Measurements from ENCODE around the gene GINS2. TPM values are rescaled to one million over a fixed set of nuclear protein-coding genes. Genes with fewer than 3 reads are reported as not detected.

GINS2 gene
- polyA plus RNA-seq, 12 donors, result 6.4 to 16.5 (median 10.6) TPM; not detected in 1

GRCh38 chr16:85629326-85629725 lies 59.4 kb downstream of the GINS2 start:
- DNase-seq, result no peak

GRCh38 chr16:85628645-85629044 lies 60.1 kb downstream of the GINS2 start:
- DNase-seq, result no peak

- no peak for DNase-seq
Observed at GRCh38 chr16:85628265-85628556, 60.5 kb downstream of the GINS2 start.

GRCh38 chr16:85627526-85628264 lies 61.1 kb downstream of the GINS2 start:
- no peak for DNase-seq

- DNase-seq, result no peak
Observed at GRCh38 chr16:85627089-85627488, 61.7 kb downstream of the GINS2 start.

Other genes with a start within 250 kb of the GINS2 start
- gene GSE1, start 75.6 kb downstream of the GINS2 start, polyA plus RNA-seq (ENCODE audit: insufficient read length in 12 of 12), result 100 to 1,000 TPM in 1 of 12 donors, 10 to 100 TPM in 10, not detected in 1; 35.4 to 106 (median 53.9) TPM
- gene C16orf74, start 62.1 kb upstream of the GINS2 start, polyA plus RNA-seq (ENCODE audit: insufficient read length in 12 of 12), result 10 to 100 TPM in 1 of 12 donors, 1 to 10 TPM in 4, under 1 TPM in 5, not detected in 2; 0.48 to 10.1 (median 1.1) TPM
- gene EMC8, start 110.6 kb upstream of the GINS2 start, polyA plus RNA-seq (ENCODE audit: insufficient read length in 12 of 12), result 10 to 100 TPM in 11 of 12 donors, not detected in 1; 15.3 to 31.5 (median 18.9) TPM
- gene COX4I1, start 110.7 kb upstream of the GINS2 start, polyA plus RNA-seq (ENCODE audit: insufficient read length in 12 of 12), result 100 to 1,000 TPM in 11 of 12 donors, not detected in 1; 296 to 370 (median 354) TPM
- gene IRF8, start 210.2 kb upstream of the GINS2 start, polyA plus RNA-seq (ENCODE audit: insufficient read length in 12 of 12), result 10 to 100 TPM in 2 of 12 donors, 1 to 10 TPM in 9, not detected in 1; 3.8 to 30.9 (median 5.8) TPM

All from muscle of arm (tissue), 12 donors.